Measurements from ENCODE around the gene CCNG2.
A peak's percentile ranks its signal among the peaks of the same experiment; 100 is the strongest.

Gene CCNG2

GRCh38 chr4:77147079-77147782 lies 9.8 kb upstream of the CCNG2 start:
- DNase-seq (ENCODE audit: low spot score): no peak

GRCh38 chr4:77148078-77148477 lies 8.9 kb upstream of the CCNG2 start:
- no peak for DNase-seq (ENCODE audit: low spot score)

GRCh38 chr4:77149789-77150188 lies 7.2 kb upstream of the CCNG2 start:
- DNase-seq (ENCODE audit: low spot score): no peak

DNA sequence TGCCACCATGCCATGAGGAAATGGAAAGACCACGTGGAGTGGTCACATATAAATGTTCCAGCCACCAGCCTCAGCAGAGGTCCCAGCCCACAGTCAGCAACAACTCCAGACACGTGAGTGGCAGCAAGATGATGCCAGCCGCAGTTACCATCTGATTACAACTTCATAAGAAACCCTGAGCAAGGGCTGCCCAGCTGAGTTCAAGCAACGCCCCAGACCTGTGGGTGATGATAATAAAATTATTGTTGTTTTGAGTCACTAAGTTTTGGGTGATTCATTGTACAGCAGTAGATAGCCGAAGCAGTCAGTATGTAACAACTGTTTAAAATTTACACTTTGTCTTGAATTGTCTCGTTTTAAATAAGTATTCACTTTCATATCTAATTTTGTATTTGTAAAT lies 5.8 kb upstream of the CCNG2 start:
- no peak for DNase-seq (ENCODE audit: low spot score)

DNA sequence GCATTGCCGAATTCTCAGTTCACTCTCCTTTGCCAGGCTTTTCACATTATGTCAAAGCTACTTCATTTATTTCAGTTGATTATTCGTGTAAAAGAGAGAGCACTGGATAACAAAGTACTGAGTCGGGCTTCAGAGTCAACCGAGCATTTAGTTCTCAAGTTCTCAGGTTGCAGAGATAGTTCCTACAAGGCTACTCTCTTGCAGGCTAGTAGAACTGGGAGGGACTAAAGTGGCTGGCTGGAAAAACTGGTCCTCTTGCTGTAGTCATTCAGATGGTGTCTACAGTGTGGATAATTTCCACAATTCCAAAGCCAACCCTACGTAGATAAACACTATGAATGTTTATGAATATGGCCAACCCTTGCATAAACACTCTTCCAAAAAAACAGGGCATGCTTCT lies 4.6 kb upstream of the CCNG2 start:
- no peak for DNase-seq (ENCODE audit: low spot score)

GRCh38 chr4:77153006-77153405 lies 4.0 kb upstream of the CCNG2 start:
- DNase-seq (ENCODE audit: low spot score): no peak

DNA sequence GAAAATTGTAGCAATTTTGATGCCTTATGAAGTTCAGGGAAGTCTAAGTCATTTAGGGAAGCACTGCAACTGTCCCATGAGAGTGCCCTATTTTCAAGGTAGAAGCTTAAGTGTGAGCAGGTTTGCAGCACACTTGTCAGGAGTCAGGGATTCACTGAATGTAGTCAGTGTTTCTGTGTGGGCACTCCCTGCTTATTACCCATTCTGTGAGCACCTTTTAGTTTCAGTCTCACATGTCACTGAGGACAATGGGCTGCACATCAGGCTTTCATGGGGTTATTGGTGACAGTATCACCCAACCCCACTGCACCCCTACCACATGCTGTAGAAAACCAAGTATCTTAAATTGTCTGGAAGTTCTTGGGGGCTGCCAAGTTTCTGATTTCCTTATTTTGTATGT lies 2.9 kb upstream of the CCNG2 start:
- DNase-seq (ENCODE audit: low spot score): no peak

- DNase-seq (ENCODE audit: low spot score): no peak
Measured at GRCh38 chr4:77154761-77155499, 2.1 kb upstream of the CCNG2 start.

GRCh38 chr4:77155631-77156452 lies 1.2 kb upstream of the CCNG2 start:
- no peak for DNase-seq (ENCODE audit: low spot score)

DNA sequence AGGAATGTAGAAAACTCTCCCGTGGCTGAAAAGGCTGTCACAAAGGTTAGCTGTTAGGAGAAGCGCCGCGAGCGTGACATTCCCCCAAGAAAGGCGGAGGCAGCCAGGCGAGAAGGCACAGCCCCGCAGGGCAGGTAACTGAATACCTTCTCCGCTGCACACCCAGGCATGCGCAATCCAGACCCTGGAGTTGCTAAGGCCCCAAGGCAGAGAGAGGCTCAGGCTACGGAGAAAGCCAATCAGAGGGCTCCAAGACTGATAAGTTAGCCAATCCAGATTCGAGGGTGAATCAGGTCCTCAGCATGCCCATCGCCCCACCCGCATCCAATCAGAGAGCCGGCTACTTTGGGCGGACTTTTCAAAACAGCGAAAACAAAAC lies 485 bp upstream of the CCNG2 start:
- DNase-seq (ENCODE audit: low spot score): peak; percentile 91

DNA sequence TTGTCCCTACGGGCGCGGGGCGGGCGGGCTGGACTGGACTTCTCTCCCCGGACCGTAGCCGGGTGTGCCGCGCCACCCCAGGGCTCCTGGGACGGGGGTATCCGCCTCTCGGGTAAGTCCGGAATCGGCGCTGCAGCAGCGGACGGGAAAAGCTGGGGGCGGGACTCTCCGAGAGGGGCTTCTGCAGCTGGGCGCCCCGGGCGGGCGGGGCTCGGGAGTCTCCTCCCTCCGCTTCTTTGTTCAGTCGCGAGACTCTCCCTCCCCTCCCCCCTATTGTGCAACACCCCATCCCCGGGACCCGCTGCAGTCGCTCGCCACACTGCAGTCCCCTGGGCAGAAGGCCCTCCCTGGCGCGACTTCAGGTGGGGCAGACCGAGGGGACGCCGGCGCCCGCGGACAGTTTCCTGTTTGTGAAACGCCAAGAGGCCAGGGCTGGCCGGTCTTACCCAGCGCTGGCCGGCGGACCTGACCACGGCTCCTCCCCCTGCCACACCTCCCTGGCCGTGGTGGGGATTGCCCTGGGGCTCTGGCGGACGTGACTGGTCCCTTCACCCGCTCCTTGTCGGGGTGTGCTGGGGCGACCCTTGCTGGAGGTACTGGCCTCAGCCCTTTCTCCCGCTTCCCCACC lies 966 bp downstream of the CCNG2 start:
- peak; percentile 71 for DNase-seq (ENCODE audit: low spot score)

- no peak for DNase-seq (ENCODE audit: low spot score)
Measured at GRCh38 chr4:77158487-77158861, 1.5 kb downstream of the CCNG2 start.

DNA sequence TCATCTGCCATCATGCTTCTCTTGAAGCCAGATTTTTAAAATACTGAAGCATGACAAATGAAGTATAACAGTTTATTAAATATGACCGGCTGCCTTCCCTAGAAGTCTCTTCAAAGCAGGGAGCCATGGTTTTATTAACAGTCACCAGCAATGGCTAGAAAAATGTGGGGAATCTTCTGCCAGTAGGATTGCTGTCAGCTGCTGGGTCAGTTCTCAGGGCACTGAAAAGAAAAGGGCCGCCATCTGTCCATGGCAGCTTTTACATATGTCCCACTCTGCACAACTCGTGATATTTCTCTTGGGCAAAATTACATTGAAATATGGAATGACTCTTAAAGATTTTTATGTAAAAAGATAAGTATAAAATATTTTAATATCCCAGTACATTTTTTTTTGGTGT lies 2.8 kb downstream of the CCNG2 start:
- DNase-seq (ENCODE audit: low spot score): no peak

GRCh38 chr4:77163641-77164040 lies 6.6 kb downstream of the CCNG2 start:
- no peak for DNase-seq (ENCODE audit: low spot score)

- no peak for DNase-seq (ENCODE audit: low spot score)
Measured at GRCh38 chr4:77167173-77167572, 10.2 kb downstream of the CCNG2 start.

- DNase-seq (ENCODE audit: low spot score): no peak
Measured at GRCh38 chr4:77167866-77168265, 10.9 kb downstream of the CCNG2 start.

- DNase-seq (ENCODE audit: low spot score): no peak
Measured at GRCh38 chr4:77169481-77169880, 12.5 kb downstream of the CCNG2 start.

- no peak for DNase-seq (ENCODE audit: low spot score)
Measured at GRCh38 chr4:77170926-77171325, 13.9 kb downstream of the CCNG2 start.

- DNase-seq (ENCODE audit: low spot score): no peak
Measured at GRCh38 chr4:77172336-77172735, 15.3 kb downstream of the CCNG2 start.

DNA sequence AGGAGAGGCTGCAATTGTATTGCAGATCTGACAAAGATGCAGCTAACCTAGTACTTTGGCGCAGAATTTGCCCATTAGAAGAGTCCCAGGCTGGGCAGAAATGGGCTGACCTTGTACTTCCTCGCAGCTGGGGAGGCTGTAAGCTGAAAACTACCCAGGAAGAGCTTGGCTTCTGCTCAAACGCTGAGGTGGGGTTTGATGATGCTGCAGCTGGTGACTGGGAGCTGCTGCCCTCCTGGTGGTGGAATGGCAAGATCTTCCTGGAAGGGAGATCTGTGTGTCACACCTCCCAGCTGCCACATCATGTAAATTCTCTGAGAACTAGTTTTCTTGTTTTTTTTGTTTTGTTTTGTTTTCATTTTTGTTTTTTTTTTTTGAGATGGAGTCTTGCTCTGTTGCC lies 17.4 kb downstream of the CCNG2 start:
- no peak for DNase-seq (ENCODE audit: low spot score)

DNA sequence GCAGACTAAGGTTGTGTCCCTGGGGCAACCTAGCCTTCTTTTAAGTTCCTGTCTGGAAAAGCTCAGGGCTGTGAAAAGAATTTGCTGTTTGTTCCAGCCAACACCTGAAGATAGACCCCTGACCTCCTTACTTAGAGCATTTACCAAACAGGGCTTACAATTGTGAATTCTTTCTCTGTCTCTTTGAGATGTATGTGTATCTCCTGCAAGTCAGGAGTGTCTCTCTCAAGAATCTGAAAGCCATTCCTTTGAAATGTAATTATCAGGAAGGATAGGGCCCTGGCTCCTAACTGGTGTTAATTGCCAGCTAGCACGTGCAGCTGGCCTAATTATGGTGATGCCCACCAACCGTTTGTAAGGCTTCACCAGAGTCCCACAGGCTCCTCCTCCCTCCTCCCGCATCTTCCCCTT lies 18.2 kb downstream of the CCNG2 start:
- DNase-seq (ENCODE audit: low spot score): no peak

GRCh38 chr4:77176640-77177039 lies 19.6 kb downstream of the CCNG2 start:
- no peak for DNase-seq (ENCODE audit: low spot score)

DNA sequence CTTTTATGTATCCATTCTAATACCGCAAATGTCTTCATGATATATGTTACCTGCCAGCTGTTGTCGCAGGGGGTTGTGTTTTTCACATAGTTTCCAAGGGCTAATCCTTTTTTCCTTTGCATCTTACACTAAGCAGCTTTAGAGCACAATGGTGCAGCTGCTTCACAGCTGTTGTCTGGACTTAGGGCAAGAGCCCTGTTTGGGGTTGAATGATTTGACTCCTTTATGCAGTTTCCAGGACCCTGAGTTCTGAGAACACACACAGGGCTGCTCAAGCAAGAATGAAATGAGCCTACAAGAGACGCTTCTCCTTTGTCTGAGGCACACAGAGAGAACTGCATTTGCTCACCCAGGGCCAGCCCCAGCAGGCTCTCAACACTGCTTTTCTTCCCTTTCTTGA lies 20.2 kb downstream of the CCNG2 start:
- DNase-seq (ENCODE audit: low spot score): no peak
